HL-60 (cell line): ENCODE data around the gene SPATA24.

Source experiments
- POLR2AphosphoS5 ChIP-seq: IDR thresholded peaks from 2 replicates; pipeline ENCODE4 v1.6.1; 2012; ENCODE audit warnings: low read depth
- SPI1 ChIP-seq: IDR thresholded peaks from 2 replicates; pipeline ENCODE4 v1.6.1; 2012; ENCODE audit warnings: low read depth, mild to moderate bottlenecking, borderline replicate concordance
- TF ChIP-seq, protein P1 (sequence below): IDR thresholded peaks from one replicate; pipeline ENCODE4 v1.5.1; 2011; ENCODE audit warnings: low read length, control low read depth, inconsistent platforms; ENCODE audit not compliant: insufficient read depth
- TF ChIP-seq, protein P2 (sequence below): IDR thresholded peaks from 2 replicates; pipeline ENCODE4 v1.6.1; 2012; ENCODE audit warnings: low read depth; ENCODE audit not compliant: insufficient replicate concordance

DNA sequence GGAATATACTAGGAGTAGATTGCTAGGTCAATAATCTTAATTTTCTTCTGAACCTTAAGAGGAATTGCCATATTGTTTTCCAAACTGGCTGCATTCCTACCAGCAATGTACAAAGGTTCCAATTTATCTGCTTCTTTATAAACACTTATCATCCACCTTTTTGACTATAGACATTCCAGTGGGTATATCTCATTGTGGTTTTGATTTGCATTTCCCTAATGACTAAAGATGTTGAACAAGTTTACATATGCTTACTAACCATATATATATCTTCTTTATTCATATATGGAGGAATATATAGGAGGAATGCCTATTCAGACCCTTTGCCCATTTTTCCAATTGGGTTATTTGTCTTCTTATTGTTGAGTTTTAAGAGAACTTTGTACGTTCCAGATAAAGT is 27.8 kb upstream of the SPATA24 start:
- TF ChIP-seq, protein P1, sequence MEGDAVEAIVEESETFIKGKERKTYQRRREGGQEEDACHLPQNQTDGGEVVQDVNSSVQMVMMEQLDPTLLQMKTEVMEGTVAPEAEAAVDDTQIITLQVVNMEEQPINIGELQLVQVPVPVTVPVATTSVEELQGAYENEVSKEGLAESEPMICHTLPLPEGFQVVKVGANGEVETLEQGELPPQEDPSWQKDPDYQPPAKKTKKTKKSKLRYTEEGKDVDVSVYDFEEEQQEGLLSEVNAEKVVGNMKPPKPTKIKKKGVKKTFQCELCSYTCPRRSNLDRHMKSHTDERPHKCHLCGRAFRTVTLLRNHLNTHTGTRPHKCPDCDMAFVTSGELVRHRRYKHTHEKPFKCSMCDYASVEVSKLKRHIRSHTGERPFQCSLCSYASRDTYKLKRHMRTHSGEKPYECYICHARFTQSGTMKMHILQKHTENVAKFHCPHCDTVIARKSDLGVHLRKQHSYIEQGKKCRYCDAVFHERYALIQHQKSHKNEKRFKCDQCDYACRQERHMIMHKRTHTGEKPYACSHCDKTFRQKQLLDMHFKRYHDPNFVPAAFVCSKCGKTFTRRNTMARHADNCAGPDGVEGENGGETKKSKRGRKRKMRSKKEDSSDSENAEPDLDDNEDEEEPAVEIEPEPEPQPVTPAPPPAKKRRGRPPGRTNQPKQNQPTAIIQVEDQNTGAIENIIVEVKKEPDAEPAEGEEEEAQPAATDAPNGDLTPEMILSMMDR = no peak
- TF ChIP-seq SPI1 = no peak
- no peak for TF ChIP-seq POLR2AphosphoS5
- TF ChIP-seq, protein P2, sequence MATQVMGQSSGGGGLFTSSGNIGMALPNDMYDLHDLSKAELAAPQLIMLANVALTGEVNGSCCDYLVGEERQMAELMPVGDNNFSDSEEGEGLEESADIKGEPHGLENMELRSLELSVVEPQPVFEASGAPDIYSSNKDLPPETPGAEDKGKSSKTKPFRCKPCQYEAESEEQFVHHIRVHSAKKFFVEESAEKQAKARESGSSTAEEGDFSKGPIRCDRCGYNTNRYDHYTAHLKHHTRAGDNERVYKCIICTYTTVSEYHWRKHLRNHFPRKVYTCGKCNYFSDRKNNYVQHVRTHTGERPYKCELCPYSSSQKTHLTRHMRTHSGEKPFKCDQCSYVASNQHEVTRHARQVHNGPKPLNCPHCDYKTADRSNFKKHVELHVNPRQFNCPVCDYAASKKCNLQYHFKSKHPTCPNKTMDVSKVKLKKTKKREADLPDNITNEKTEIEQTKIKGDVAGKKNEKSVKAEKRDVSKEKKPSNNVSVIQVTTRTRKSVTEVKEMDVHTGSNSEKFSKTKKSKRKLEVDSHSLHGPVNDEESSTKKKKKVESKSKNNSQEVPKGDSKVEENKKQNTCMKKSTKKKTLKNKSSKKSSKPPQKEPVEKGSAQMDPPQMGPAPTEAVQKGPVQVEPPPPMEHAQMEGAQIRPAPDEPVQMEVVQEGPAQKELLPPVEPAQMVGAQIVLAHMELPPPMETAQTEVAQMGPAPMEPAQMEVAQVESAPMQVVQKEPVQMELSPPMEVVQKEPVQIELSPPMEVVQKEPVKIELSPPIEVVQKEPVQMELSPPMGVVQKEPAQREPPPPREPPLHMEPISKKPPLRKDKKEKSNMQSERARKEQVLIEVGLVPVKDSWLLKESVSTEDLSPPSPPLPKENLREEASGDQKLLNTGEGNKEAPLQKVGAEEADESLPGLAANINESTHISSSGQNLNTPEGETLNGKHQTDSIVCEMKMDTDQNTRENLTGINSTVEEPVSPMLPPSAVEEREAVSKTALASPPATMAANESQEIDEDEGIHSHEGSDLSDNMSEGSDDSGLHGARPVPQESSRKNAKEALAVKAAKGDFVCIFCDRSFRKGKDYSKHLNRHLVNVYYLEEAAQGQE = no peak
